ENCODE results near the gene SLC19A1. TPM values are rescaled to one million over a fixed set of nuclear protein-coding genes. Genes with fewer than 3 reads are reported as not detected.

The SLC19A1 gene
- total RNA-seq, 1 experiment from 2014 or later: 21.4 TPM

GRCh38 chr21:45475797-45476570 lies 66.3 kb downstream of the SLC19A1 start:
- Mint-ChIP-seq H3K4me3 (ENCODE audit: low read depth, unreplicated experiment) (no peak overlapping the region), H3K27me3 (ENCODE audit: unreplicated experiment) (no peaks in the 10 kb centered on the region), H3K4me1 (ENCODE audit: low read depth, unreplicated experiment) (peaks cover 8% of the 10 kb centered on the region), H3K27ac (ENCODE audit: unreplicated experiment) (peak overlapping the region; percentile 9), H3K36me3 (ENCODE audit: insufficient read depth, unreplicated experiment) (peaks cover 18% of the 10 kb centered on the region), H3K9me3 (ENCODE audit: low read depth, unreplicated experiment) (peaks cover 4% of the 10 kb centered on the region)
- intact Hi-C loops (cut with micrococcal nuclease; ENCODE audit: unreplicated experiment): no loop called here
- TF ChIP-seq CTCF (IDR thresholded peaks at IDR 0.05; ENCODE audit: unreplicated experiment): no peak
- no TSS peak for BruUV-seq (replicated peaks)
- no peak for DNase-seq
- CTCF ChIA-PET: no interaction called here

GRCh38 chr21:45475004-45475685 lies 67.1 kb downstream of the SLC19A1 start:
- Mint-ChIP-seq H3K4me3 (ENCODE audit: low read depth, unreplicated experiment) (no peak overlapping the region), H3K9me3 (ENCODE audit: low read depth, unreplicated experiment) (peaks cover 4% of the 10 kb centered on the region), H3K4me1 (ENCODE audit: low read depth, unreplicated experiment) (peaks cover 13% of the 10 kb centered on the region), H3K27ac (ENCODE audit: unreplicated experiment) (no peak overlapping the region), H3K36me3 (ENCODE audit: insufficient read depth, unreplicated experiment) (peaks cover 18% of the 10 kb centered on the region), H3K27me3 (ENCODE audit: unreplicated experiment) (no peaks in the 10 kb centered on the region)
- no peak for DNase-seq
- BruUV-seq (replicated peaks): no TSS peak
- intact Hi-C loops (cut with micrococcal nuclease; ENCODE audit: unreplicated experiment): no loop called here
- CTCF ChIA-PET: no interaction called here
- no peak for TF ChIP-seq CTCF (IDR thresholded peaks at IDR 0.05; ENCODE audit: unreplicated experiment)

- no TSS peak for BruUV-seq (replicated peaks)
- H3K27me3 Mint-ChIP-seq (ENCODE audit: unreplicated experiment): no peaks in the 10 kb centered on the region
- CTCF ChIA-PET: no interaction called here
- H3K4me3 Mint-ChIP-seq (ENCODE audit: low read depth, unreplicated experiment): no peak overlapping the region
- TF ChIP-seq CTCF (IDR thresholded peaks at IDR 0.05; ENCODE audit: unreplicated experiment): no peak
- H3K4me1 Mint-ChIP-seq (ENCODE audit: low read depth, unreplicated experiment): peaks cover 20% of the 10 kb centered on the region
- intact Hi-C loops (cut with micrococcal nuclease; ENCODE audit: unreplicated experiment): no loop called here
- H3K36me3 Mint-ChIP-seq (ENCODE audit: insufficient read depth, unreplicated experiment): peaks cover 18% of the 10 kb centered on the region
- peaks cover 4% of the 10 kb centered on the region for H3K9me3 Mint-ChIP-seq (ENCODE audit: low read depth, unreplicated experiment)
- no peak overlapping the region for H3K27ac Mint-ChIP-seq (ENCODE audit: unreplicated experiment)
- no peak for DNase-seq
Measured at GRCh38 chr21:45474323-45474950, 67.8 kb downstream of the SLC19A1 start.

GRCh38 chr21:45473496-45474322 lies 68.5 kb downstream of the SLC19A1 start:
- Mint-ChIP-seq H3K27ac (ENCODE audit: unreplicated experiment) (no peak overlapping the region), H3K36me3 (ENCODE audit: insufficient read depth, unreplicated experiment) (peaks cover 18% of the 10 kb centered on the region)

More at GRCh38 chr21:45473496-45474322, 68.5 kb downstream of the SLC19A1 start:
- no peak for DNase-seq
- intact Hi-C loops (cut with micrococcal nuclease; ENCODE audit: unreplicated experiment): no loop called here
- TF ChIP-seq CTCF (IDR thresholded peaks at IDR 0.05; ENCODE audit: unreplicated experiment): no peak
- peaks cover 20% of the 10 kb centered on the region for H3K4me1 Mint-ChIP-seq (ENCODE audit: low read depth, unreplicated experiment)
- peaks cover 4% of the 10 kb centered on the region for H3K9me3 Mint-ChIP-seq (ENCODE audit: low read depth, unreplicated experiment)
- CTCF ChIA-PET: no interaction called here
- H3K27me3 Mint-ChIP-seq (ENCODE audit: unreplicated experiment): no peaks in the 10 kb centered on the region
- H3K4me3 Mint-ChIP-seq (ENCODE audit: low read depth, unreplicated experiment): no peak overlapping the region
- BruUV-seq (replicated peaks): no TSS peak

All from Calu3 (cell line).